WTC11 (cell line): ENCODE data around the gene C1orf198. TPM values are rescaled to one million over a fixed set of nuclear protein-coding genes. Genes with fewer than 3 reads are reported as not detected.

Source experiments
- ATAC-seq: fragments of 200-7000 bp; cut with Tn5 transposase; 2 replicates; pipeline ENCODE4 v1.10.0; 2021; ENCODE audit warnings: mild to moderate bottlenecking, moderate library complexity
- CTCF ChIA-PET: fragments of 300-600 bp; sonication (Branson Sonifier 250); formaldehyde crosslinking; loops from one replicate; lab custom pipeline; 2021; ENCODE audit warnings: antibody characterized with exemption; lab: Charles Lee
- POLR2A ChIA-PET: fragments of 350-600 bp; sonication (Branson Sonifier 250); formaldehyde crosslinking; loops from one replicate; lab custom pipeline; 2021; ENCODE audit warnings: antibody characterized with exemption; lab: Charles Lee
- DNase-seq: peaks from one replicate; pipeline ENCODE4 v3.0.0; 2021; ENCODE audit warnings: low spot score
- H3K27ac Mint-ChIP-seq: 2 replicates; pipeline ENCODE4 v1.8.0; 2021; ENCODE audit warnings: mixed read lengths
- H3K27me3 Mint-ChIP-seq: 2 replicates; pipeline ENCODE4 v1.8.0; 2021; ENCODE audit warnings: low read depth, mild to moderate bottlenecking, moderate library complexity, mixed read lengths
- H3K36me3 Mint-ChIP-seq: 2 replicates; pipeline ENCODE4 v1.8.0; 2021; ENCODE audit warnings: mixed read lengths
- H3K4me1 Mint-ChIP-seq: 2 replicates; pipeline ENCODE4 v1.8.0; 2022; ENCODE audit warnings: mixed read lengths
- H3K4me3 Mint-ChIP-seq: 2 replicates; pipeline ENCODE4 v1.8.0; 2021; ENCODE audit warnings: mild to moderate bottlenecking, moderate library complexity, mixed read lengths
- H3K9me3 Mint-ChIP-seq: 2 replicates; pipeline ENCODE4 v1.8.0; 2021; ENCODE audit warnings: mixed read lengths
- ATF1 ChIP-seq: sonication (generic); formaldehyde crosslinking; IDR thresholded peaks from 2 replicates; pipeline ENCODE4 v1.8.1; 2023; ENCODE audit warnings: mild to moderate bottlenecking, moderate library complexity, missing genetic modification reagents
- CREM ChIP-seq: sonication (generic); formaldehyde crosslinking; IDR thresholded peaks from 2 replicates; pipeline ENCODE4 v1.8.1; 2022; ENCODE audit warnings: mild to moderate bottlenecking, missing genetic modification reagents, moderate library complexity
- FOXJ3 ChIP-seq: sonication (generic); formaldehyde crosslinking; IDR thresholded peaks from 2 replicates; pipeline ENCODE4 v1.9.0; 2021; ENCODE audit warnings: missing genetic modification reagents, mild to moderate bottlenecking, borderline replicate concordance
- GABPB1 ChIP-seq: sonication (generic); formaldehyde crosslinking; IDR thresholded peaks from 2 replicates; pipeline ENCODE4 v1.8.1; 2023; ENCODE audit warnings: mild to moderate bottlenecking, missing genetic modification reagents
- IRF2 ChIP-seq: sonication (generic); formaldehyde crosslinking; IDR thresholded peaks from 2 replicates; pipeline ENCODE4 v1.8.0; 2022; ENCODE audit warnings: low read depth, missing genetic modification reagents, borderline replicate concordance
- MXD4 ChIP-seq: fragments of 250-450 bp; sonication (Bioruptor Pico); IDR thresholded peaks from 2 replicates; pipeline ENCODE4 v1.8.0; 2021; ENCODE audit warnings: mild to moderate bottlenecking, moderate library complexity, borderline replicate concordance
- MYBL2 ChIP-seq: sonication (generic); formaldehyde crosslinking; IDR thresholded peaks from 2 replicates; pipeline ENCODE4 v1.8.1; 2023; ENCODE audit warnings: mild to moderate bottlenecking, moderate library complexity, missing genetic modification reagents
- NR3C1 ChIP-seq: sonication (generic); formaldehyde crosslinking; conservative IDR thresholded peaks from 2 replicates; pipeline ENCODE4 v1.8.1; 2023; ENCODE audit warnings: low read depth, mild to moderate bottlenecking, missing genetic modification reagents
- PRRX2 ChIP-seq: fragments of 250-450 bp; sonication (Bioruptor Pico); IDR thresholded peaks from 2 replicates; pipeline ENCODE4 v1.8.0; 2021; ENCODE audit warnings: mild to moderate bottlenecking
- RELA ChIP-seq: sonication (generic); formaldehyde crosslinking; IDR thresholded peaks from 2 replicates; pipeline ENCODE4 v1.8.1; 2022; ENCODE audit warnings: missing genetic modification reagents, mild to moderate bottlenecking, borderline replicate concordance
- SP1 ChIP-seq: sonication (generic); formaldehyde crosslinking; conservative IDR thresholded peaks from 2 replicates; pipeline ENCODE4 v1.8.1; 2022; ENCODE audit warnings: missing genetic modification reagents
- TP53 ChIP-seq: sonication (generic); formaldehyde crosslinking; IDR thresholded peaks from 2 replicates; pipeline ENCODE4 v1.8.1; 2023; ENCODE audit warnings: mild to moderate bottlenecking, missing genetic modification reagents
- ZBTB21 ChIP-seq: sonication (generic); formaldehyde crosslinking; IDR thresholded peaks from 2 replicates; pipeline ENCODE4 v1.8.1; 2023; ENCODE audit warnings: mild to moderate bottlenecking, missing genetic modification reagents, borderline replicate concordance
- ZBTB43 ChIP-seq: sonication (generic); formaldehyde crosslinking; IDR thresholded peaks from 2 replicates; pipeline ENCODE4 v1.8.1; 2023; ENCODE audit warnings: mild to moderate bottlenecking, missing genetic modification reagents
- ZNF121 ChIP-seq: sonication (generic); formaldehyde crosslinking; IDR thresholded peaks from 2 replicates; pipeline ENCODE4 v1.8.0; 2023; ENCODE audit warnings: missing genetic modification reagents
- ZNF138 ChIP-seq: sonication (generic); formaldehyde crosslinking; conservative IDR thresholded peaks from 2 replicates; pipeline ENCODE4 v1.8.1; 2022; ENCODE audit warnings: mild to moderate bottlenecking, moderate library complexity, missing genetic modification reagents
- ZNF219 ChIP-seq: sonication (generic); formaldehyde crosslinking; IDR thresholded peaks from 2 replicates; pipeline ENCODE4 v1.8.0; 2023; ENCODE audit warnings: missing genetic modification reagents, mild to moderate bottlenecking, borderline replicate concordance
- ZNF416 ChIP-seq: fragments of 250-450 bp; sonication (Bioruptor Pico); IDR thresholded peaks from 2 replicates; pipeline ENCODE4 v1.9.0; 2021; ENCODE audit warnings: mild to moderate bottlenecking, inconsistent platforms
- total RNA-seq: library from RNA; stranded (reverse); gene quantifications from 3 replicates; pipeline ENCODE4 v1.2.3, GENCODE V29; 2021
- TF ChIP-seq, protein P1 (sequence below): sonication (generic); formaldehyde crosslinking; IDR thresholded peaks from 2 replicates; pipeline ENCODE4 v1.8.0; 2023; ENCODE audit warnings: mild to moderate bottlenecking, missing genetic modification reagents
- TF ChIP-seq, protein P2 (sequence below): sonication (generic); formaldehyde crosslinking; IDR thresholded peaks from 2 replicates; pipeline ENCODE4 v1.8.1; 2022; ENCODE audit warnings: missing genetic modification reagents, borderline replicate concordance
- TF ChIP-seq, protein P3 (sequence below): fragments of 250-450 bp; sonication (Bioruptor Pico); IDR thresholded peaks from 2 replicates; pipeline ENCODE4 v1.9.0; 2021; ENCODE audit warnings: mild to moderate bottlenecking
- TF ChIP-seq, protein P4 (sequence below): sonication (generic); formaldehyde crosslinking; IDR thresholded peaks from 2 replicates; pipeline ENCODE4 v1.8.1; 2023; ENCODE audit warnings: mild to moderate bottlenecking, missing genetic modification reagents, moderate library complexity

C1orf198 gene
- total RNA-seq, 1 experiment from 2014 or later = 26.9 TPM

DNA sequence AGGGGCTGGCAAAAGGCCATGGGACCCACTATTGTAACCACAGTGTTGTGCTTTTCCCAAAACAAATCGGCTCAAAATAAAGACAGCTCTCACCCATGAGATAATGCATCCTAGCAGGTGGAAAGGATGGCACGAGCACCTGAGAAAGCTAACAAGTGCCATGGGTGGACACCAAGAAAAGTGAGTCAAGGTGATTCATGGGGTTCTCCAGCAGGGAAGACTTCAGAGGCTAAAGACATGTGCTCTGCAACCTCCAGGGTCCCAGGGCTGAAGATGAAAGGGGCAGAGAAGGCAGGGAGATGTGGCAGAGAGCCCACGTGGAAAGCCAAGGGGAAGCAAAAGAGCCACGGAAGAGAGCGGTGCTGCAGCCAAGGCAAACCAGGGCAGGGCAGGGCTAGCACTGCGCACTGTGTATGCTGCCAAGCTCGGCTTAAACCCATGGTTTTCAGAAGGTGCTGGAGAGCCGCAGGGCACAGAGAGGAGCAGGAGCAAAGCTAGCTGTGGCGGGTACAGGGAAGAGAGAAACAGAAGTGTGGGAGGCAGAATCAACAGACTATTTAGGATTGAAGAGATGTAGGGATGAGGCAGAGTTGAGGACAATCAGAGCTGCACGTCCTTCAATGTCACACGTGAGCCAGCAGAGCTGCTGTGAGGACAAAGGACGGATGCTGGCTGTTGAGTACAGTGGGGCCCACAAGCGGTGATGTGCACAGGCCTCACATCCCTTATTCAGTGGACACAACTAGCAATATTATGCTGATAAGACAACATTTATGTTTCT is 41.8 kb upstream of the C1orf198 start (continued):
- TF ChIP-seq, protein P1, sequence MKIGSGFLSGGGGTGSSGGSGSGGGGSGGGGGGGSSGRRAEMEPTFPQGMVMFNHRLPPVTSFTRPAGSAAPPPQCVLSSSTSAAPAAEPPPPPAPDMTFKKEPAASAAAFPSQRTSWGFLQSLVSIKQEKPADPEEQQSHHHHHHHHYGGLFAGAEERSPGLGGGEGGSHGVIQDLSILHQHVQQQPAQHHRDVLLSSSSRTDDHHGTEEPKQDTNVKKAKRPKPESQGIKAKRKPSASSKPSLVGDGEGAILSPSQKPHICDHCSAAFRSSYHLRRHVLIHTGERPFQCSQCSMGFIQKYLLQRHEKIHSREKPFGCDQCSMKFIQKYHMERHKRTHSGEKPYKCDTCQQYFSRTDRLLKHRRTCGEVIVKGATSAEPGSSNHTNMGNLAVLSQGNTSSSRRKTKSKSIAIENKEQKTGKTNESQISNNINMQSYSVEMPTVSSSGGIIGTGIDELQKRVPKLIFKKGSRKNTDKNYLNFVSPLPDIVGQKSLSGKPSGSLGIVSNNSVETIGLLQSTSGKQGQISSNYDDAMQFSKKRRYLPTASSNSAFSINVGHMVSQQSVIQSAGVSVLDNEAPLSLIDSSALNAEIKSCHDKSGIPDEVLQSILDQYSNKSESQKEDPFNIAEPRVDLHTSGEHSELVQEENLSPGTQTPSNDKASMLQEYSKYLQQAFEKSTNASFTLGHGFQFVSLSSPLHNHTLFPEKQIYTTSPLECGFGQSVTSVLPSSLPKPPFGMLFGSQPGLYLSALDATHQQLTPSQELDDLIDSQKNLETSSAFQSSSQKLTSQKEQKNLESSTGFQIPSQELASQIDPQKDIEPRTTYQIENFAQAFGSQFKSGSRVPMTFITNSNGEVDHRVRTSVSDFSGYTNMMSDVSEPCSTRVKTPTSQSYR (CRISPR knock-in tag) = no peak
- TF ChIP-seq RELA (no peak), IRF2 (CRISPR knock-in tag) (no peak), CREM (CRISPR knock-in tag) (no peak), MXD4 (CRISPR knock-in tag) (no peak)
- TF ChIP-seq, protein P2, sequence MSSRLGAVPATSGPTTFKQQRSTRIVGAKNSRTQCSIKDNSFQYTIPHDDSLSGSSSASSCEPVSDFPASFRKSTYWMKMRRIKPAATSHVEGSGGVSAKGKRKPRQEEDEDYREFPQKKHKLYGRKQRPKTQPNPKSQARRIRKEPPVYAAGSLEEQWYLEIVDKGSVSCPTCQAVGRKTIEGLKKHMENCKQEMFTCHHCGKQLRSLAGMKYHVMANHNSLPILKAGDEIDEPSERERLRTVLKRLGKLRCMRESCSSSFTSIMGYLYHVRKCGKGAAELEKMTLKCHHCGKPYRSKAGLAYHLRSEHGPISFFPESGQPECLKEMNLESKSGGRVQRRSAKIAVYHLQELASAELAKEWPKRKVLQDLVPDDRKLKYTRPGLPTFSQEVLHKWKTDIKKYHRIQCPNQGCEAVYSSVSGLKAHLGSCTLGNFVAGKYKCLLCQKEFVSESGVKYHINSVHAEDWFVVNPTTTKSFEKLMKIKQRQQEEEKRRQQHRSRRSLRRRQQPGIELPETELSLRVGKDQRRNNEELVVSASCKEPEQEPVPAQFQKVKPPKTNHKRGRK = no peak
- TF ChIP-seq, protein P3, sequence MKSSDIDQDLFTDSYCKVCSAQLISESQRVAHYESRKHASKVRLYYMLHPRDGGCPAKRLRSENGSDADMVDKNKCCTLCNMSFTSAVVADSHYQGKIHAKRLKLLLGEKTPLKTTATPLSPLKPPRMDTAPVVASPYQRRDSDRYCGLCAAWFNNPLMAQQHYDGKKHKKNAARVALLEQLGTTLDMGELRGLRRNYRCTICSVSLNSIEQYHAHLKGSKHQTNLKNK (CRISPR knock-in tag) = no peak

DNA sequence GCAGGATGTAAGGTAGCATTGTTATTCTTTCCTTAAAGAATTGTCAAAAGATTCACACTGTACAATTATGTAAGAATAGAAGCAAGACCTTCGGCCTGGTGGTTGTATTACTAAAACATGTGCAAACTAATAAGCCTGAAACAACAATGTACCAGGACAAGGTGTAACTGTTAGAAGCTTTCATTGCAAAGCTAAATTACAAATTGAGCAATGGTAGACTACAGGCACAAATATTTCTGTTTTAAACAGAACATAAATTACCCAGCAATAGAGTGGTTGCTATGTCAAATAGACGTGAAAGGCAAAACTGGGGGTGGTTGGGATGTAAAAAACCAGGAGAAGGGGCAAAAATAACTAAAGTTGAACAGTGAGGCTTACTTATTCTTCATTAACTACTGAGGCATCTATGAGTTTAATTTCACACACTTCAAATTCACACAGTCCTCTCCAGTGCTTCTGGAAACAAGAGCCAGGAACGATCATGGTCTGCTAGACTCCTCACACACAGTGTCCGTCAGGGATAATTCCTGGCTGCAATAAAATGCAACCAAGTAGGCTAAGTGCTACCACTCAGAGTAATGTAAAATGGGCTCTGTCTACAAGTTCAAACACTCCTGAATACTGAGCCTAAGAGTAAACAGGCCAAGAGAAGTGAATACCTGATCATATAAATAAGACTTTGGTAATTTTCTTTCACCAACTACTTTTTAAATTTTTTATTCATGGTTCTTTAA is 39.3 kb upstream of the C1orf198 start:
- TF ChIP-seq FOXJ3 (CRISPR knock-in tag) = no peak
- no peak for TF ChIP-seq CREM (CRISPR knock-in tag)
- no peak for TF ChIP-seq ZBTB21 (CRISPR knock-in tag)
- DNase-seq (no peak), ATAC-seq (no peak)
- H3K9me3 Mint-ChIP-seq = no peaks in the 10 kb centered on the region
- H3K27me3 Mint-ChIP-seq = no peaks in the 10 kb centered on the region
- no peak overlapping the region for H3K4me3 Mint-ChIP-seq
- no peaks in the 10 kb centered on the region for H3K4me1 Mint-ChIP-seq
- no peak overlapping the region for H3K27ac Mint-ChIP-seq
- no peaks in the 10 kb centered on the region for H3K36me3 Mint-ChIP-seq
- POLR2A ChIA-PET = no interaction called here
- CTCF ChIA-PET = interaction anchor here (1.0 kb wide), 1 partner anchor 46 kb away, joined by 4 read pairs; no protein-coding TSS in a partner anchor

- CTCF ChIA-PET = no interaction called here
- ATAC-seq = no peak
- H3K4me1 Mint-ChIP-seq = no peaks in the 10 kb centered on the region
- no peaks in the 10 kb centered on the region for H3K9me3 Mint-ChIP-seq
- H3K4me3 Mint-ChIP-seq = no peak overlapping the region
- DNase-seq = no peak
- POLR2A ChIA-PET = no interaction called here
- no peaks in the 10 kb centered on the region for H3K27me3 Mint-ChIP-seq
- no peak for TF ChIP-seq MXD4 (CRISPR knock-in tag)
- no peak for TF ChIP-seq ZNF416 (CRISPR knock-in tag)
- no peak for TF ChIP-seq SP1 (CRISPR knock-in tag)
- TF ChIP-seq, protein P4, sequence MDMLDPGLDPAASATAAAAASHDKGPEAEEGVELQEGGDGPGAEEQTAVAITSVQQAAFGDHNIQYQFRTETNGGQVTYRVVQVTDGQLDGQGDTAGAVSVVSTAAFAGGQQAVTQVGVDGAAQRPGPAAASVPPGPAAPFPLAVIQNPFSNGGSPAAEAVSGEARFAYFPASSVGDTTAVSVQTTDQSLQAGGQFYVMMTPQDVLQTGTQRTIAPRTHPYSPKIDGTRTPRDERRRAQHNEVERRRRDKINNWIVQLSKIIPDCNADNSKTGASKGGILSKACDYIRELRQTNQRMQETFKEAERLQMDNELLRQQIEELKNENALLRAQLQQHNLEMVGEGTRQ = no peak
- TF ChIP-seq ZNF219 (CRISPR knock-in tag) = no peak
- TF ChIP-seq ZBTB43 (CRISPR knock-in tag) = no peak
- no peak for TF ChIP-seq FOXJ3 (CRISPR knock-in tag)
- no peak for TF ChIP-seq ATF1
- TF ChIP-seq TP53 (CRISPR knock-in tag) = no peak
- no peak for TF ChIP-seq ZNF138
- TF ChIP-seq MYBL2 (CRISPR knock-in tag) = no peak
- no peak for TF ChIP-seq NR3C1 (CRISPR knock-in tag)
- no peak for TF ChIP-seq PRRX2 (CRISPR knock-in tag)
- TF ChIP-seq ZNF121 = no peak
- no peak for TF ChIP-seq GABPB1 (CRISPR knock-in tag)
- no peak overlapping the region for H3K27ac Mint-ChIP-seq
- no peaks in the 10 kb centered on the region for H3K36me3 Mint-ChIP-seq
Measured at GRCh38 chr1:230906226-230906625, 37.9 kb upstream of the C1orf198 start.
